T47D (cell line): ENCODE measurements around the gene CALHM4.
"Not testable (repeated sequence)": the region's sequence is repeated elsewhere in the genome, so short reads cannot be mapped to it uniquely, and the experiment has no call there.

Experiments used
- DNase-seq, 2 experiments: peaks; one replicate each; pipeline versions ENCODE4 v3.0.0 to v3.0.0-alpha.2; 2011 to 2012; ENCODE audit warnings: low read depth in 1 of 2, low spot score in 1 of 2
- JUND ChIP-seq: IDR thresholded peaks from 2 replicates; pipeline ENCODE4 v1.6.1; 2012; ENCODE audit warnings: low read depth
- in situ Hi-C: cut with HindIII; loops from 2 replicates; pipeline ENCODE4 v1.10.0; 2016; ENCODE audit warnings: low sequenced_read_pairs, low pct_unique_long_range_greater_than_20kb

Gene CALHM4

DNA sequence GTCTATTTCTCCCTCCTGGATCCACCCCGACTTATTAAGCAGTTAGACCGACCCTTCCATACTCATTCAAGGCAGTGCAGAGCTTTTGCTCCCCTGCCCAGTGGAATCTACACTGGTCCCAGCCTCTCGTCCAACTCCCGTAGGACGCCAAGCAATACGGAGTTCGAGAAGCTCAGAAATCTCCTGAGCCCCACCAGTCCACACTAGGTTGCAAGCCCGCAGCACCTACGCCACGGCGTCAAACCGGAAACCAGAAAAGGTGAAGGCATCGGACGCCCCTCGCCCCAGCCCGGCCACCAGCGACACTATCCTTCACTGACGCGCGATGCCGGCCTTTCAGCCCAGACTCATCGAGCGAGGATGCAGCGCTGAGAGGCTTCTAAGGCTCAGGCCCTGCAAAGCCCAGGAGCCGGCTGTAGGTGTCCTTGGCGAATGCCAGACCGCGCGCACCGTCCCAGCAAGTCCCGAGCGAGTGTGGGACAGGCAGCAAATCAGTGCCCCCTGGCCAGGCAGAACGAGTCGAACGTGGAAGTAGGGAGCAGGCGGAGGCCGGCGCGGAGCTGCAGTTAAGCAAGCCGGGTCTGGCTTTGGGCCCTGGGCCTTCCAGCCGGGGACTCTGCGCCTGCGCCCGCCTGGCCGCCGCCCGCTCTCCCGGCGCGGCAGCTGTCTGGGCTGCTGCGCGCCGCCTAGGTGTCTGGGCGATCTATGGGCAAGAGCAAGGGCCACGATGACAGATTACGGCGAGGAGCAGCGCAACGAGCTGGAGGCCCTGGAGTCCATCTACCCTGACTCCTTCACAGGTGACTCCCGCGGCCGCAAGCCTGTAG lies 17.5 kb downstream of the CALHM4 start, which contains the start of gene RWDD1:
Gene RWDD1, plus strand, starts transcription at position 649 of the 827 bp plus-strand sequence. Its CDS starts 79 bp downstream, at position 728.
- no peak for TF ChIP-seq JUND
- in situ Hi-C loops = no loop called here
- peak; percentile 87 to 98 for DNase-seq

- in situ Hi-C loops = no loop called here
- no peak for TF ChIP-seq JUND
- no peak for DNase-seq
Measured at GRCh38 chr6:116571683-116572000, 18.1 kb downstream of the CALHM4 start.

DNA sequence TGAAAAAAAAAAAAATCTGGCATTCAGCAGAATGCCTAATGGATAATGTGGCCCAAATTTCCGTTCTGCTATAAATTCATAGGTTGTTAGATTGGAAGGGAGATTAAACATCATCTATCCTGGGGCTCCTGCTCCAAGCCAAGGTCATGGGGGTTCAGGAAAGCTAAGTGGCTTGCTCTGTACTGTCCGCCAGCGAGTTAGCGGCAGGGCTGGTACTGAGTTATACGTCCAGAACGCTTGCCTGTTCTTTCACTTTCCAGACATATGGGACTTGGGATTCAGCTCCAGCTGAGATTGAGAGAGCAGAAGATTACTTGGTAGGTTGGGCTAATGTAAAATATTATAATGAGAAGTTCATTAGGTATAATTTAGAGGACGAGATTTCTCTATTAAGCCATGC lies 18.6 kb downstream of the CALHM4 start:
- DNase-seq = no peak
- in situ Hi-C loops = no loop called here
- TF ChIP-seq JUND = no peak

GRCh38 chr6:116575227-116575626 lies 21.7 kb downstream of the CALHM4 start:
- in situ Hi-C loops = no loop called here
- no peak for TF ChIP-seq JUND
- DNase-seq = no peak

GRCh38 chr6:116577486-116577885 lies 23.9 kb downstream of the CALHM4 start:
- in situ Hi-C loops = no loop called here
- TF ChIP-seq JUND = no peak
- DNase-seq = no peak

GRCh38 chr6:116578335-116578734 lies 24.8 kb downstream of the CALHM4 start:
- TF ChIP-seq JUND = no peak
- no peak for DNase-seq
- in situ Hi-C loops = no loop called here

DNA sequence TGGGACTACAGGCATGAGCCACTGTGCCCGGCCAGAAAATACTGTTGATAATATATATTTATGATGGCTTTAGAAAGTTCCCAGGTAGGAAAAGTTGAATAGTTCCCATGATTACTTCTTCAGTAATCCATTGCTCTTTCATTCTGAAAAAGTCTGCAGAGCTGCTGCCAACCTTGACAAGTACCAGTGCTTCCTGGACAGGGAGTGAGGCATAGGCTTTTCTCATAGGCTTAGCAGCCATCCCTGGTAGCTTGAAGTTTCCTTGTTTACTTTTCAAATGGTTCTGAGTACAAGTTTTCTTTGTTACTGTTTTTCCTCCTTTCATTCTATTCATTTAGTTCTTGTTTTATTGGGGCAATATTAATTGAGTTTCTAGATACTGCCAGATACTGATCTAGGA lies 25.6 kb downstream of the CALHM4 start:
- no peak for TF ChIP-seq JUND
- in situ Hi-C loops = no loop called here
- DNase-seq = peak in 1 of 2 experiments; percentile 20

- DNase-seq = no peak
- no peak for TF ChIP-seq JUND
- in situ Hi-C loops = no loop called here
Measured at GRCh38 chr6:116580198-116580597, 26.6 kb downstream of the CALHM4 start.

GRCh38 chr6:116586276-116586675 lies 32.7 kb downstream of the CALHM4 start:
- no peak for TF ChIP-seq JUND
- in situ Hi-C loops = no loop called here
- no peak for DNase-seq

GRCh38 chr6:116586738-116587137 lies 33.2 kb downstream of the CALHM4 start:
- in situ Hi-C loops = no loop called here
- DNase-seq = no peak
- no peak for TF ChIP-seq JUND

- in situ Hi-C loops = no loop called here
- TF ChIP-seq JUND = no peak
- DNase-seq = no peak
Measured at GRCh38 chr6:116595247-116595646, 41.7 kb downstream of the CALHM4 start.

DNA sequence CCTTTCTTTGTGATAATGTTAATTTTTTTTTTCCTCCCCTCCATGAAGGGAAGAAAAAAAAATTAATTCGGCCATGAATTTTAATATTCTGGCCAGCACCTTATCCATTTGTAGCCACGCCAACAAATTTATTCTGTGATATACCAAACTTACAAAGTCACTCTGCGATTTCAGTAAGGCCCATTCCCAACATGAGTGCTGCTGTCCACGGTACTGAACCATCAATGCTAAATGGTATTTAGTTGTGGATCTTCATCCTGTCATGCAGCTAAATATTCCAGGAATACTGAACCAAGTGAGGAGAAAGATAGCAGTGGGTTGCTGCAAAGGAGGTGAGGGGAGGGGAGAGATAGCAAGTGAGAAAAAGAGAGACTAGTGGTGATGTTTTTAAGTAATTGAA lies 43.3 kb downstream of the CALHM4 start:
- DNase-seq = peak in 1 of 2 experiments; percentile 48
- TF ChIP-seq JUND = no peak
- in situ Hi-C loops = no loop called here

GRCh38 chr6:116603916-116604315 lies 50.4 kb downstream of the CALHM4 start:
- in situ Hi-C loops = not testable (repeated sequence)

GRCh38 chr6:116604868-116605267 lies 51.3 kb downstream of the CALHM4 start:
- DNase-seq, in situ Hi-C loops: not testable (repeated sequence)

More at GRCh38 chr6:116603916-116604315, 50.4 kb downstream of the CALHM4 start:
- not testable (repeated sequence) for DNase-seq
